Cardiac fibroblast (primary cell): ENCODE measurements around the gene NHLRC4.
"Not testable (repeated sequence)": the region's sequence is repeated elsewhere in the genome, so short reads cannot be mapped to it uniquely, and the experiment has no call there.

Experiments used
- DNase-seq, 2 donors: peaks; one replicate each; pipeline versions ENCODE4 v3.0.0 to v3.0.0-alpha.2; 2010; ENCODE audit warnings: low read depth in 2 of 2
- H3K4me3 ChIP-seq, 2 donors: replicated peaks in 1 of 2; 1 replicate in 1 of 2; 2 replicates in 1 of 2; pipeline ENCODE4 v1.5.1; 2011; ENCODE audit warnings: low read depth in 2 of 2, low read length in 2 of 2, mild to moderate bottlenecking in 2 of 2, moderate library complexity in 1 of 2
- TF ChIP-seq, protein P1 (sequence below): IDR thresholded peaks from one replicate; pipeline ENCODE4 v1.5.1; 2011; ENCODE audit warnings: low read depth, mild to moderate bottlenecking, low read length, inconsistent platforms

NHLRC4 gene

GRCh38 chr16:592518-593306, 25.9 kb downstream of the NHLRC4 start:
- no peak overlapping the region for H3K4me3 ChIP-seq
- peak; percentile 26 to 44 for DNase-seq
- TF ChIP-seq, protein P1, sequence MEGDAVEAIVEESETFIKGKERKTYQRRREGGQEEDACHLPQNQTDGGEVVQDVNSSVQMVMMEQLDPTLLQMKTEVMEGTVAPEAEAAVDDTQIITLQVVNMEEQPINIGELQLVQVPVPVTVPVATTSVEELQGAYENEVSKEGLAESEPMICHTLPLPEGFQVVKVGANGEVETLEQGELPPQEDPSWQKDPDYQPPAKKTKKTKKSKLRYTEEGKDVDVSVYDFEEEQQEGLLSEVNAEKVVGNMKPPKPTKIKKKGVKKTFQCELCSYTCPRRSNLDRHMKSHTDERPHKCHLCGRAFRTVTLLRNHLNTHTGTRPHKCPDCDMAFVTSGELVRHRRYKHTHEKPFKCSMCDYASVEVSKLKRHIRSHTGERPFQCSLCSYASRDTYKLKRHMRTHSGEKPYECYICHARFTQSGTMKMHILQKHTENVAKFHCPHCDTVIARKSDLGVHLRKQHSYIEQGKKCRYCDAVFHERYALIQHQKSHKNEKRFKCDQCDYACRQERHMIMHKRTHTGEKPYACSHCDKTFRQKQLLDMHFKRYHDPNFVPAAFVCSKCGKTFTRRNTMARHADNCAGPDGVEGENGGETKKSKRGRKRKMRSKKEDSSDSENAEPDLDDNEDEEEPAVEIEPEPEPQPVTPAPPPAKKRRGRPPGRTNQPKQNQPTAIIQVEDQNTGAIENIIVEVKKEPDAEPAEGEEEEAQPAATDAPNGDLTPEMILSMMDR: no peak

- no peak overlapping the region for H3K4me3 ChIP-seq
- no peak for DNase-seq
- TF ChIP-seq, protein P1: no peak
Observed at GRCh38 chr16:593406-593805, 26.6 kb downstream of the NHLRC4 start.

GRCh38 chr16:593807-594206, 27.0 kb downstream of the NHLRC4 start:
- DNase-seq: no peak
- TF ChIP-seq, protein P1: no peak
- H3K4me3 ChIP-seq: no peak overlapping the region

DNA sequence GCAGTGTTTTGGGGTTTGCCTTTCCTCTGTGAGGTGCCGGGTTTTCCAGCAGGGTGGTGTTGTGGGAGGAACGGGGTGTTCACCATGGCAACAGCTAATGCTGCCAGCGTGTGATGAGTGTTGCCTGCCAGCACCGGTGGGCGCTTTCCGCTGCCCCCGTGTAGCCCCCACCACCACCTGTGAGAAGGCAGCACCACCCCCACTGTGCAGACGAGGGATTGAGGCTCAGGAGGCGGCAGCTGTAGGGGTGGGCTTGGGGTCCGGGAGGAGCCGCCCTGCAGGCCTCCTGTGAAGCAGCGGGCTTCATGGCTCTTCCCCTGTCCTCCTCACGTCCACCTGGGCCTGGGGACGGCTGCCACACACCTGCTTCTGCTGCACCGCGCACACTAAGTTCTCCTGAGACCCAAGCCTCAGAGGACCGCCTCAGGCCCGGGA, 28.3 kb downstream of the NHLRC4 start:
- TF ChIP-seq, protein P1: no peak
- DNase-seq: no peak
- H3K4me3 ChIP-seq: no peak overlapping the region

- TF ChIP-seq, protein P1: no peak
- no peak for DNase-seq
- H3K4me3 ChIP-seq: no peak overlapping the region
Observed at GRCh38 chr16:595942-596735, 29.3 kb downstream of the NHLRC4 start.

DNA sequence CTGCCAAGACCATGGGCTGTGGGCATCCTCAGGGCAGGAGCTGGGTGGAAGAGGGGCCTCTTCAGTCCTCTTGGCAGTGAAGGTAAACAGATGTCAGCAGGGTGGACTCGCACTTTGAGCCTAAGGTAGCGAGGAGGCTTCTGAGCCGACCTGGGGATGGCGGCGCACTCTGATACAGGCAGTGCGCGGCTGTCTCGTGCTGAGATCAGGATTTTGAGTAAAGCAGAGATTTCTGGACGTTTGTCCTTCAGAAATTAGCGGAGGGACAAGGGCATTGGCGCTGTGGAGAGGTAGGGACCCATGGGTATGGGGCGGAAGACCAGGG, 29.9 kb downstream of the NHLRC4 start:
- DNase-seq: no peak
- no peak overlapping the region for H3K4me3 ChIP-seq
- TF ChIP-seq, protein P1: no peak

DNA sequence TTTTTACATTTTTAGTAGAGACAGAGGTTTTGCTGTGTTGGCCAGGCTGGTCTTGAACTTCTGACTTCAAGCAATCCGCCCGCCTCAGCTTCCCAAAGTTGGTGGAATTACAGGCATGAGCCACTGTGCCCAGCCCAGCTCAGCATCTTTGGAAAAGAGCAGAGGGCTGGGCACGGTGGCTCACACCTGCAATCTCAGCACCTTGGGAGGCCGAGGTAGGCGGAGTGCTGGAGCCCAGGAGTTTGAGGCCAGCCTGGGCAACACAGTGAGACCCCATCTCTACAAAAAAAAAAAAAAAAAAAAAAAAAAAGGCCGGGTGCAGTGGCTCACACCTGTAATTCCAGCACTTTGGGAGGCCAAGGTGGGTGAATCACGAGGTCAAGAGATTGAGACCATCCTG, 30.9 kb downstream of the NHLRC4 start:
- not testable (repeated sequence) for DNase-seq, H3K4me3 ChIP-seq
